GM03348 (cell line): Measurements from ENCODE around the gene POLR1H.

Source experiments
- DNase-seq: peaks from one replicate; pipeline ENCODE4 v3.0.0; 2012; ENCODE audit warnings: low spot score

Gene POLR1H

DNA sequence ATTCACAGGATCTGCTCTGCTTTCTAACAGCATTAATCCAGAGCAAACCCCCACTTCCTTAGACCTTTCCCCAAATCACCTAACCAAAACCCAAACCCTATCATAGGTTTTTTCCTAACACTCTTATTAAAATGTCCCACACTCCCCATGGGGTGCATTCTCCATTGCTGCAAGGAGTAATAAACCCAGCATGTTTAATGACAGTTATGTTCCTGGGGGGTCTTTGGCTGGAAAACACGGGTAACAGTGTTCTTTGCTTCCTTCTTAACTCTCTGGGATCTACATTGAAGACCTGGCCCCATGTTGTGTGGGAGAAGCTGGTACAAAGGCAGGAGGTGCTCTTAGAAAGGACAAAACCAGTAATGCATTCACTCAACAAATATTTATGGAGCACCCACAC, 35.8 kb downstream of the POLR1H start:
- no peak for DNase-seq

DNA sequence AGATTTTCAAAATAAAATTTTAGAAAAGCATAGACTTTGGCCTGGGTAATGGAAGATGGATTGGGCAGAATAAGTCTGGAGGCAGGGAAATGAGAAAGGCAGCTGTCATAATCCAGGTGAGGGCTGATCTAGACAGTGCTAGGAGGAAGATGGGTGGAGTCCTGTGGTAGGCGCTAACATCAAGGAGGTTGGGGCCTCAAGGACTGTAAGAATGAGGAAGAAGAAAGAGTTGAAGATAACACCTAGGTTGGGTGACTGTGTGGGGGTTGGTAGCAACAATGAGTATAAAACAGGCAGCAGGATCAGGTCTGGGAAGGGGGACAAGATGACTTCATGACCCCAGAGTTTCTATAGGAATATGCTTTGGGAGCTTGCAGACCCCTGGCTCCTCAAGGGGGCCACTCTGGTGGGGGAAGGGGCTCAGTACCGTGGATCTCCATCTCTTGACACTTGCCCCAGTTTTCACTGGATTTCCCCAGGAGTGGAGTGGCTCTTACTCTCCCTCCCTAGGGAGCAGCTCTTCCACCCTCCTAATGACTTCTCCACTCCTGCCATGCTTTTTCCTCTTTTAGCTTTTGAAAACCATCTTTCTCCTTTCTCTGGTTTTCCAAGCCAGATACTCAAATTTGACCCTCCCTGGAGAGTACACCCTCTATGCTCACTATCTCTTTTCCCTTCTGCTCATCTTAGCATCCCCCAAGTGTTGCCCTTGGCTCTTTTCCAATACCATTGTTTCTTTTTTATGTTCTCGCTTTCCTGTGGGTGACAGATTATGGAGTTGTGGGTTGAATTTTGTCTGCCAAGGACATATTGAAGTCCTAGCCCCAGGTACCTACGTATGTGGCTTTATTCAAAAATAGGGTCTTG, 37.1 kb downstream of the POLR1H start:
- DNase-seq: no peak

DNA sequence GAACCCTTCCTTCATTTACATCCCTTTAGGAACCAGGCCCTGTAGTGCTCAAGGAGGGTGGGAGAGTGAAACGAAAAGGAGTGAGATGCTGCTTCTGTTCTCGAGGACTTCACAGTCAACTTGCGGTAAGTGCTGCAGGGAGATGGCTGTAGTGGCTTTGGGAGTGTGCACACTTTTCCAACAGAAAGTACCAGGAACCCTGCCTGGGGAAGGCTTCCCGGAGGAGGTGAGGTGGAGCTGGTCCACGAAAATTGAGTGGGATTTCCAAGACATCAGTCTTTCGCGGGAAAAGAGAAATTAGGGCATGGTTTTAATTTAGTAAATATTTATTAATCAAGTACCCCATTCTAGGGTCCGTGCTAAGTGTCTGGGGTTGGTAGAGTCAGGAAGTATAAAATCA, 39.1 kb downstream of the POLR1H start:
- DNase-seq: no peak

- DNase-seq: peak; percentile 42
Observed at GRCh38 chr6:30100585-30101443, 39.7 kb downstream of the POLR1H start.

DNA sequence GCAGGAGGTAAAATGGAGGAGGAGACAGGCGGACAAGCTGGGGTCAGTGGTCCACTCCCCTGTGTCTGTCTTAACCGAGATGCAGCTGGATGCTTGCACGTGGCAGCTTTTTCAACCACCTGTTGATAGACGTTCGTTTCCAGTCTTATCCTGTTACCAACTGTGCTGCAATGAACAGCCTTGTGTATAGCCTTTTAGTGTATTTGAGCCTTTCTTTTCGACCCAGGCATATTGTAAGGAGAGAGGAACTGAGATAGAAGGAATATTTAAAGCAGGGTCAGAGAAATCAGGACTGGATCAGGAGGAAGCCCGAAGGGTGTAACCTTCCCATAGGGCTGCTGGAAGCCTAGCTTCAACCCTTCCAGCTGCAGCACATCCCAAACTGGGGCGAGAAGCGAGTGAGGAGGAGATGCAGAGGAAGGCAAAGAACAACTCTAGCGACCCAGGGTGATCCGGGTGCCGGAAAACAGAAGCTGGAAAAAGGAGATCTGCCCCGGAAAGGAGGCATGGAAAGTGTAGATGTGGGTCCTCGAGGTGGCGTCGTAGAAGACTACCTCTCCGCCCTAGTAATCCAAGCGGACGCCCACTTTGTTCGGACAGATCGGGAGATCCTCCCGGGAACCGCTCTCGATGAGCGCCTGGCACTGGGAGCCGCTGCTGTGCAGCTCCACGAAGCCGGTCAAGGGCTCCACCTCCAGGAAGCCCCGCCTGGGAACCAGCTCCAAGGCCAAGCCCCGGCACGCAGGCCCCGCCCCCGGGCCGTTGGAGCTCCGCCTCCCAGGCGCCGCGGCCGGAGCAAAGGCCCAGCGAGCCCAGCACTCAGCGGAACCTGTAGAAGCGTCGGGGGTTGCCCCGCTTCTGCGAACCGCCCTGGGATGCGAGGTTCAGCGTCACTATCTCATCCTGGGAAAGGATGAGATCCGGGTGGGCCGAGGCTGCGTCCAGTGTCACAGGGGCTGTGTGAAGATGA, 40.7 kb downstream of the POLR1H start:
- peak; percentile 96 for DNase-seq

GRCh38 chr6:30102414-30102969, 41.4 kb downstream of the POLR1H start:
- peak; percentile 63 for DNase-seq

GRCh38 chr6:30102970-30103871, 42.2 kb downstream of the POLR1H start:
- peak; percentile 90 for DNase-seq

- DNase-seq: no peak
Observed at GRCh38 chr6:30103872-30104179, 42.8 kb downstream of the POLR1H start.

DNA sequence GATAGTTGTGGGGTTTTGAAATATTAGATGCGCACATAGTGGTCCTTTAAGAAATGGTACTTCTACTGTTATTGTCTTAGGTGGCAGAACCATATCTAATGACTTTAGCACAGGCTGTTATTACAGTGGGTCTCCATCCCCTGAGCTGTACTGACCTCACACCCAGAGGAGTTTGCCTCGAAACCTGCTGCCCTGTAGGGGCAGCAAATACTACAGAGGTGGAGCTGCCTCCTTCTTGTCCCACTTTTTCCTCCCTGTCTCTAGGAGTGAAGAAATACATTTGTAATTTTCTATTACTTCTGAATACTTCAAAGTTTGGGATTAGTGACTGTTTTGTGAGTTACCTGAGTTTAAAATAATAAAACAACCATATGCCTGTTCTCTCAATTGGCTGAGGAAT, 43.6 kb downstream of the POLR1H start:
- no peak for DNase-seq

- DNase-seq: no peak
Observed at GRCh38 chr6:30111266-30111856, 50.3 kb downstream of the POLR1H start.

GRCh38 chr6:30112402-30112994, 51.4 kb downstream of the POLR1H start:
- DNase-seq: no peak

DNA sequence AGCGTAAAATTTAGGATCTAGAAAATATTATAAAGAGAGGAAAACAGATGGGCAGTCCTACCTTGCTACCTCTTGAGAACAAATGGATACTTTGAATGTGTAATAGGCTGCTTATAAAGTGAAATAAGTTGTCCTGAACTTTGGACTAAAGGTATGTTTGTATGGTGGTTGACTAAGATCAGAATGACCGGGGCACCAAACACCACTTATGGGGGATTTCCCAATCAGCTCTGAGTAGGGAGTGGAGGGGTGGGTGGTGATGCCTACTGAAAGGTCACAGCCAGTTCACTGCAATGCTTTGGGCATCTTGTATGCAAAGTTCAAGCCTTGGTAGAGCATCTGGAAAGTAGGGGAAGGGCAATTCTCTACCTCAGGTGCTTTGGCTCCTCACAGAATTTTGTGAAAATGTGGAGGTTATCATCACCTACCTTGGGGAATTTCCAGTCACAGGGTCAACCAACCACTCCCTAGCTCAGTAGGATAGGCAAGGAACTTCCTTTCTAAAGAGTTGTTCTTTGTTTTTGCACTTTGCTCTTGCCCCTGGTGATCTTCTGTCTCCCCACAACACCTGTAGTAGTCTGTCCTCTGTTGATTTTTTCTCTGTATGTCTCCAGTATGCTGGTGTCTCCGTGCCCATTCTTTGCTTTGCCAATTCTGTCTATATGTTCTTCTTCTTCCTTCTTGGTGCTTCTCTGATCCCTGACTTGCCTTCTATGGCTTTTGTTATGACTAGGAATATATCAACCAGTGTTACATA, 52.1 kb downstream of the POLR1H start, which contains the start of gene TRIM31:
Gene TRIM31 (minus strand): TSS at position 88 of the 757 bp plus-strand sequence. CDS start 285 bp downstream, outside the sequence.
- no peak for DNase-seq

DNA sequence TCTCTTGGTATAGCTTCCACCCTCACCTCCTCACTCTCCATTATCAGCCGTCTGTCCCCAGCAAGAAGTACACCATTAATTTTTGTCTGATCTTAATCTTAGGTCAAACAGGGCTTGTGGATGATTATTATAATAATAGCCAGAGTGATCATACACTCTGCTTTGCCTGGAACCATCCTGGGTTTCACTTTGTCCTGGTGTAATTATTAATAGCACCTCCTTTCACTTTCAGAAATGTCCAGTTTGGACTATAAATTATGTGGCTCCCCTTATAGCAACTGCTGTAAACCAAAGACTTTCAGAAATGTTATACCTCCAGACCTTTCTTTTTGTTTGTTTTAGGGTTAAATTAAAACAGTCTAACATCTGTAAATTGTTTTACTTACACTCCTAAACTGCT, 52.8 kb downstream of the POLR1H start:
- DNase-seq: no peak
